Suprapubic skin (tissue), 4 donors: ENCODE results near the gene SHC1. TPM values are rescaled to one million over a fixed set of nuclear protein-coding genes. Genes with fewer than 3 reads are reported as not detected.
"Not testable (repeated sequence)": the region's sequence is repeated elsewhere in the genome, so short reads cannot be mapped to it uniquely, and the experiment has no call there.

Experiments
- DNase-seq, 2 donors: peaks; one replicate each; pipeline ENCODE4 v3.0.0-alpha.2; 2019; ENCODE audit warnings: low spot score in 2 of 2
- H3K27ac ChIP-seq: fragments of 200-600 bp; sonication (generic); one replicate; pipeline ENCODE4 v1.5.1; 2019
- H3K27me3 ChIP-seq: fragments of 200-600 bp; sonication (generic); one replicate; pipeline ENCODE4 v1.5.1; 2019
- H3K36me3 ChIP-seq: fragments of 200-600 bp; sonication (generic); one replicate; pipeline ENCODE4 v1.5.1; 2019
- H3K4me1 ChIP-seq: fragments of 200-600 bp; sonication (generic); one replicate; pipeline ENCODE4 v1.5.1; 2019
- H3K4me3 ChIP-seq: fragments of 200-600 bp; sonication (generic); one replicate; pipeline ENCODE4 v1.5.1; 2019; ENCODE audit warnings: mild to moderate bottlenecking
- H3K9me3 ChIP-seq: fragments of 200-600 bp; sonication (generic); one replicate; pipeline ENCODE4 v1.5.1; 2019
- CTCF ChIP-seq, 2 donors: fragments of 200-600 bp in 1 of 2; fragments of 450-650 bp in 1 of 2; sonication (generic) in 1 of 2; IDR thresholded peaks; one replicate each; pipeline ENCODE4 v1.5.1; 2016 to 2019; ENCODE audit warnings: antibody characterized with exemption in 2 of 2, mild to moderate bottlenecking in 1 of 2, moderate library complexity in 1 of 2
- EP300 ChIP-seq: sonication (generic); formaldehyde crosslinking; IDR thresholded peaks from one replicate; pipeline ENCODE4 v1.6.1; 2017; ENCODE audit warnings: antibody characterized with exemption
- POLR2A ChIP-seq, 2 donors: fragments of 450-650 bp; IDR thresholded peaks; one replicate each; pipeline ENCODE4 v1.6.1; 2017; ENCODE audit warnings: antibody characterized with exemption in 2 of 2, mild to moderate bottlenecking in 2 of 2, moderate library complexity in 2 of 2
- POLR2AphosphoS5 ChIP-seq, 3 donors: sonication (generic); formaldehyde crosslinking; IDR thresholded peaks; one replicate each; pipeline ENCODE4 v1.6.1; 2017; ENCODE audit warnings: antibody characterized with exemption in 3 of 3
- WGBS: methylation state at CpG from one replicate; pipeline ENCODE4 v1.1.5; 2018; 5-methylcytosine and 5-hydroxymethylcytosine counted together
- total RNA-seq, 4 donors: library from RNA; depleted of rRNA; stranded (reverse); fragments of >200 nt; gene quantifications; one replicate each; pipeline ENCODE4 v1.1.0, GENCODE V29; 2016

Gene SHC1
- total RNA-seq, 4 donors from 2014 or later, result 54.5 to 102 (median 69.5) TPM

GRCh38 chr1:154982341-154982740 lies 11.8 kb upstream of the SHC1 start:
- TF ChIP-seq CTCF (IDR thresholded peaks at IDR 0.05), result no peak
- TF ChIP-seq POLR2AphosphoS5 (IDR thresholded peaks at IDR 0.05), result no peak
- TF ChIP-seq POLR2A (IDR thresholded peaks at IDR 0.05), result no peak
- TF ChIP-seq EP300, result no peak
- no peaks in the 10 kb centered on the region for H3K27me3 ChIP-seq
- no peak overlapping the region for H3K27ac ChIP-seq
- H3K36me3 ChIP-seq, result peaks cover 6% of the 10 kb centered on the region
- H3K4me1 ChIP-seq, result peaks cover 29% of the 10 kb centered on the region
- H3K9me3 ChIP-seq, result no peaks in the 10 kb centered on the region
- H3K4me3 ChIP-seq, result peak overlapping the region; percentile 77
- 67% methylated on average over 6 of the region's 6 CpGs for WGBS
- DNase-seq, result no peak

- Histone ChIP-seq H3K4me3 (no peak overlapping the region), H3K9me3 (no peaks in the 10 kb centered on the region), H3K27me3 (no peaks in the 10 kb centered on the region), H3K4me1 (peaks cover 37% of the 10 kb centered on the region), H3K27ac (no peak overlapping the region), H3K36me3 (no peaks in the 10 kb centered on the region)
- TF ChIP-seq CTCF (IDR thresholded peaks at IDR 0.05) (no peak), POLR2AphosphoS5 (IDR thresholded peaks at IDR 0.05) (no peak), POLR2A (IDR thresholded peaks at IDR 0.05) (no peak), EP300 (no peak)
- WGBS, result 91% methylated on average over 3 of the region's 3 CpGs
- no peak for DNase-seq
Measured at GRCh38 chr1:154978360-154978759, 7.8 kb upstream of the SHC1 start.

GRCh38 chr1:154977762-154978161 lies 7.2 kb upstream of the SHC1 start:
- WGBS, result 72% methylated on average over 3 of the region's 3 CpGs
- not testable (repeated sequence) for H3K36me3 ChIP-seq, H3K27me3 ChIP-seq, H3K9me3 ChIP-seq, H3K27ac ChIP-seq, H3K4me3 ChIP-seq, DNase-seq
- peaks cover 42% of the 10 kb centered on the region for H3K4me1 ChIP-seq

GRCh38 chr1:154975409-154976059 lies 5.0 kb upstream of the SHC1 start:
- H3K4me3 ChIP-seq, result peak overlapping the region; percentile 73
- DNase-seq, result peak; percentile 86 to 88
- TF ChIP-seq POLR2AphosphoS5 (IDR thresholded peaks at IDR 0.05) (no peak), CTCF (IDR thresholded peaks at IDR 0.05) (no peak), EP300 (no peak), POLR2A (IDR thresholded peaks at IDR 0.05) (no peak)
- peak overlapping the region; percentile 97 for H3K27ac ChIP-seq
- under 1% methylated on average over 24 of the region's 24 CpGs for WGBS
- H3K9me3 ChIP-seq, result no peaks in the 10 kb centered on the region
- H3K27me3 ChIP-seq, result no peaks in the 10 kb centered on the region
- H3K4me1 ChIP-seq, result peaks cover 58% of the 10 kb centered on the region
- no peaks in the 10 kb centered on the region for H3K36me3 ChIP-seq

GRCh38 chr1:154974808-154975408 lies 4.4 kb upstream of the SHC1 start:
- peaks cover 64% of the 10 kb centered on the region for H3K4me1 ChIP-seq
- no peak for TF ChIP-seq CTCF (IDR thresholded peaks at IDR 0.05)
- no peak for TF ChIP-seq POLR2A (IDR thresholded peaks at IDR 0.05)
- no peak for TF ChIP-seq EP300
- TF ChIP-seq POLR2AphosphoS5 (IDR thresholded peaks at IDR 0.05), result peak in 2 of 3 donors; percentile 3 to 6

More at GRCh38 chr1:154974808-154975408, 4.4 kb upstream of the SHC1 start:
- H3K4me3 ChIP-seq, result peak overlapping the region; percentile 73
- DNase-seq, result peak; percentile 98
- H3K9me3 ChIP-seq, result no peaks in the 10 kb centered on the region
- peak overlapping the region; percentile 97 for H3K27ac ChIP-seq
- no peaks in the 10 kb centered on the region for H3K27me3 ChIP-seq
- no peaks in the 10 kb centered on the region for H3K36me3 ChIP-seq
- WGBS, result under 1% methylated on average over 30 of the region's 30 CpGs
